Ishikawa (cell line): Measurements from ENCODE around the gene METTL17.

Experiments used
- CEBPB ChIP-seq: IDR thresholded peaks from 2 replicates; pipeline ENCODE4 v1.6.1; 2012
- EGR1 ChIP-seq: IDR thresholded peaks from 2 replicates; pipeline ENCODE4 v1.6.1; 2012
- YY1 ChIP-seq: IDR thresholded peaks from 2 replicates; pipeline ENCODE4 v1.6.1; 2012; ENCODE audit warnings: low read depth

DNA sequence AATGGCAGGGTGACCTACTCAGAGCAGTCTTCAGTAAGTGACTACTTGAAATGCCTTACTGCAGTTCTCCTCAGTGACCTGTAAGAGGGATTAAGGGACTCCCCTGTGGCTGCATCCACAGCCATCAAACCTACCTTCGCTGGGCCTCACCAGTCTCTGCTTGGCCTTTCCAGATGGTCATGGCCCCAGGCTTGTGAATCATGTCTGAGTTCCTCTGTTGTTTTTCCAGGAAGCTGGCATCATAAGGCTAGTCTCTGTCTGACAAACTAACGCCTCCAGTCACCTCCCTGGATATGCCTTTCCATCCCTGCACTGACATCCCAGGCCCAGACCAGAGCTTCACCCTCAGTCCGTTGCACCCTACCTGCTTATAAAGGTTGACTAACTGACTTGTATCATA is 20.4 kb upstream of the METTL17 start:
- TF ChIP-seq EGR1 (no peak), YY1 (no peak), CEBPB (no peak)
